Nephron (organoid): ENCODE results near the gene FBL.
A peak's percentile ranks its signal among the peaks of the same experiment; 100 is the strongest.

Source experiments
- H3K27ac Mint-ChIP-seq, 3 experiments: 2 replicates each; pipeline ENCODE4 v1.8.0; 2020; ENCODE audit warnings: mixed read lengths in 3 of 3, mild to moderate bottlenecking in 2 of 3, moderate library complexity in 1 of 3
- H3K27me3 Mint-ChIP-seq: 2 replicates; pipeline ENCODE4 v1.8.0; 2021; ENCODE audit warnings: low read depth, mild to moderate bottlenecking, moderate library complexity, mixed read lengths
- H3K36me3 Mint-ChIP-seq: 2 replicates; pipeline ENCODE4 v1.8.0; 2020; ENCODE audit warnings: low read depth, mixed read lengths
- H3K4me1 Mint-ChIP-seq: 2 replicates; pipeline ENCODE4 v1.8.0; 2020; ENCODE audit warnings: mixed read lengths
- H3K4me3 Mint-ChIP-seq, 3 experiments: 2 replicates each; pipeline ENCODE4 v1.8.0; 2020; ENCODE audit warnings: mild to moderate bottlenecking in 3 of 3, mixed read lengths in 3 of 3, moderate library complexity in 2 of 3
- H3K9me3 Mint-ChIP-seq: 2 replicates; pipeline ENCODE4 v1.8.0; 2020; ENCODE audit warnings: mixed read lengths
- TF ChIP-seq, protein P1 (sequence below), 3 experiments: fragments of 200-600 bp; sonication (generic); IDR thresholded peaks; one replicate each; pipeline ENCODE4 v1.5.0; 2021; ENCODE audit warnings: antibody characterized with exemption in 3 of 3; ENCODE audit not compliant: unreplicated experiment in 3 of 3

Gene FBL

DNA sequence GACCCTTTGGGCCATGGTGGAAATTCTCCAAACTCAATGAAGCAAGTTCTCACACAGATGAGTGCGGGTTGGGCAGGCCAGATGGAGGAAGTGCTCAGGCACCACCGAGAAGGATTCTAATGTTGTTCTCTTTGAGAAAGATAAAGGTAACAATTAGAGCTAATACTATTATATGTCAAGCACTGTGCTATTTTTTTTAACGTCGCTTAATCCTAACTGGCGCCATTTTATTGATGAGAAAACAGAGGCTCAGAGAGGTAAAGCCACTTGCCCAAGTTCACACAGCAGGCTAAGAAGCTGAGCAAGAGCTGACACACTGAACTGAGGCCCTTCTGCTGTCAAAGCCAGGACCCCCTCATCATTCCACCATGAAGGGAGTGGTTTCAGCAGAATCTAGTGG, 1.0 kb downstream of the FBL start:
- Mint-ChIP-seq H3K36me3 (no peaks in the 10 kb centered on the region), H3K4me1 (peaks cover 55% of the 10 kb centered on the region), H3K4me3 (peak overlapping the region; percentile 81 to 95 (median 88)), H3K27me3 (peaks cover 4% of the 10 kb centered on the region), H3K27ac (peak overlapping the region; percentile 5 to 88 (median 29)), H3K9me3 (no peaks in the 10 kb centered on the region)
- TF ChIP-seq, protein P1, sequence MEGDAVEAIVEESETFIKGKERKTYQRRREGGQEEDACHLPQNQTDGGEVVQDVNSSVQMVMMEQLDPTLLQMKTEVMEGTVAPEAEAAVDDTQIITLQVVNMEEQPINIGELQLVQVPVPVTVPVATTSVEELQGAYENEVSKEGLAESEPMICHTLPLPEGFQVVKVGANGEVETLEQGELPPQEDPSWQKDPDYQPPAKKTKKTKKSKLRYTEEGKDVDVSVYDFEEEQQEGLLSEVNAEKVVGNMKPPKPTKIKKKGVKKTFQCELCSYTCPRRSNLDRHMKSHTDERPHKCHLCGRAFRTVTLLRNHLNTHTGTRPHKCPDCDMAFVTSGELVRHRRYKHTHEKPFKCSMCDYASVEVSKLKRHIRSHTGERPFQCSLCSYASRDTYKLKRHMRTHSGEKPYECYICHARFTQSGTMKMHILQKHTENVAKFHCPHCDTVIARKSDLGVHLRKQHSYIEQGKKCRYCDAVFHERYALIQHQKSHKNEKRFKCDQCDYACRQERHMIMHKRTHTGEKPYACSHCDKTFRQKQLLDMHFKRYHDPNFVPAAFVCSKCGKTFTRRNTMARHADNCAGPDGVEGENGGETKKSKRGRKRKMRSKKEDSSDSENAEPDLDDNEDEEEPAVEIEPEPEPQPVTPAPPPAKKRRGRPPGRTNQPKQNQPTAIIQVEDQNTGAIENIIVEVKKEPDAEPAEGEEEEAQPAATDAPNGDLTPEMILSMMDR (IDR thresholded peaks at IDR 0.05; ENCODE audit: unreplicated experiment in 3 of 3), result no peak

DNA sequence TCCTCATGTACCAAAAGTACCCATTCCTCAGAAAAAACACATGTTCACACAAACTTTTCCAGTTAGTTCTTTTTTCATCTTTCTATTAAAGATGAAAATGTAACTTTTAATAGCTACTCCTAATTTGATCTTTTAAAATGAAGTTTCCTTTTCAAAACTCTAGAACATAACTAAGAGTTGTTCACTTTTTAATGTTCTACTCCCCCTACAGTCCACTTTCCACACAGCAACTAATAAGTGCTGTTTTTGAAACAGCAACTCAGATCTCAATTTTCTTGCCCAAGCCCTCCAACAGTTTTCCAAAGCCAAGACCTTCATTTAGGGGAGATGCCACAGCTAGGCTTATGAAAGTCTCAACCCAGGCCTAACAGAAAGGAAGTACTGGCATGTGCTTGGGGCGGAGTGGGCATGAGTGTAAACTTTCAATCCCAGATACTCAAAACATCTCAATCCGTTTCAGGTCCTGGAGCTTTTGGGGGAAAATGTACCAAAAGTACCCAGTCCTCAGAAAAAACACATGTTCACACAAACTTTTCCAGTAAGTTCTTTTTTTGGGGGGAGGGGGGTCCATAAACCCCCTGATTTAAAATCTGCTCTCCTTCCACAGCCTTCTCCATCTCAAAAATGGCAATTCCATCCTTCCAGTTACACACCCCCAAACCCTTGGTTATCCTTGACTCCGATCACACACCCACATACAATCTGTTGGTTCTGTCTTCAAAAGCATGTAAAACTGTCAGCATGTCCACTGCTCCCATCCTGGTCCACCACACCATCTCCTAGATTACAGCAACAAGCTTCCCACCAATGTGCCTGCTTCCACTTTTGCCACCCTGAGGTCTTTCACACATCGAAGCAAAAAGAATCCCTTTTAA, 2.0 kb downstream of the FBL start:
- TF ChIP-seq, protein P1 (IDR thresholded peaks at IDR 0.05; ENCODE audit: unreplicated experiment in 3 of 3), result peak; percentile 51 to 73 (median 58)
- H3K4me1 Mint-ChIP-seq, result peaks cover 65% of the 10 kb centered on the region
- H3K27ac Mint-ChIP-seq, result peak overlapping the region; percentile 29 to 88 (median 68)
- peaks cover 4% of the 10 kb centered on the region for H3K27me3 Mint-ChIP-seq
- no peaks in the 10 kb centered on the region for H3K9me3 Mint-ChIP-seq
- H3K36me3 Mint-ChIP-seq, result peaks cover 8% of the 10 kb centered on the region
- H3K4me3 Mint-ChIP-seq, result peak overlapping the region; percentile 81 to 95 (median 88)

DNA sequence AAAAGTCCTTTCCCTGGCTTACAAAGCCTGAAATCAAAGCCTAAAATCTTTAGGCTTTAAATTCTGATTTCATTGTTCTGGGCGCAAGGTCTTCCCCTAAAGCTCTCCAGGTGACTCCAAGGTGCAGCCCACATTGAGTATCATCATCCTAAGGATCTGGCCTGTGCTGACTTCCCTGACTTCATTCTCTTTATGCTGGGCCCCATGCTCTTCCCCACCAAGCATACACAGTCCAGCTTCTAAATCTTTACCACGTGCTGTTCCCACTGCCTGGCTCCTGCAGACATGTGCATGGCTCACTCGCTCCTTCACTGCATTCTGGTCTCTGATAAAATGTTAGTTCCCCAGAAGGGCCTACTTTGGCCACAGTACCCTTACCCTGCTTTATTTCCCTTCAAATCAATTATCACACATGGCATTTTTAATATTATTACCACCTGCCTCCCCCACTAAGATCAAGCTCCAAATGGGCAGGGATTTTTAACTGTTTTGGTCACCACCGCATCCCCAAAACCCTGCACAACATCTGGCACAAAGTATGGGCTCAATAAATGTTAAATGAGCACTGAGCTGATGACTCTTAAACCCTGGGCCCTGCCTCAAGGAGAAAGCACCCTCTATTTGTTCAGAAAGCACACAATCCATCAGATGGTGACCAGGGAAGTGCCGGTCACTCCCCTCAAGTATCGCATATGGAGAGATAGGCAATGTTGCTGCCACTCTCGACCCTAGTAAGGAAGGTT, 3.3 kb downstream of the FBL start:
- no peaks in the 10 kb centered on the region for H3K27me3 Mint-ChIP-seq
- peaks cover 66% of the 10 kb centered on the region for H3K4me1 Mint-ChIP-seq
- peaks cover 16% of the 10 kb centered on the region for H3K36me3 Mint-ChIP-seq
- H3K27ac Mint-ChIP-seq, result peak overlapping the region; percentile 17 to 73 (median 20)
- peak overlapping the region; percentile 6 to 14 (median 14) for H3K4me3 Mint-ChIP-seq
- TF ChIP-seq, protein P1 (IDR thresholded peaks at IDR 0.05; ENCODE audit: unreplicated experiment in 3 of 3), result no peak
- H3K9me3 Mint-ChIP-seq, result no peaks in the 10 kb centered on the region

DNA sequence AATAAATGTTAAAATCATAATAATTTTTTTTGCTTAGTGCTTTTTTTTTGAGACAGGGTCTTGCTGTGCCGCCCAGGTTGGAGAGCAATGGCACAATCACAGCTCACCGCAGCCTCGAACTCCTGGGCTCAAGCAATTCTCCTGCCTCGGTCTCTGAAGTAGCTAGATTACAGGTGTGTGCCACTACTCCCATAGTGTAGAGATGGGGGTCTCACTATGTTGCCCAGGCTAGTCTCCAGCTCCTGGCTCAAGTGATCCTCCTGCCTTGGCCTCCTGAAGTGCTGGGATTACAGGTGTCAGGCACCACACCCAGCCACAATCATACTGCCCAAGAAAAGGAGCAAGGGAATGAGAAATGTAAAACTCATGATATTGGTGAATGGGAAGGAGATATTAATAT, 5.1 kb downstream of the FBL start:
- TF ChIP-seq, protein P1 (IDR thresholded peaks at IDR 0.05; ENCODE audit: unreplicated experiment in 3 of 3), result no peak
- Mint-ChIP-seq H3K4me1 (peaks cover 55% of the 10 kb centered on the region), H3K9me3 (no peaks in the 10 kb centered on the region), H3K4me3 (peak overlapping the region in 1 of 3 experiments; percentile 7), H3K27ac (peak overlapping the region in 1 of 3 experiments; percentile 61), H3K27me3 (no peaks in the 10 kb centered on the region), H3K36me3 (peaks cover 35% of the 10 kb centered on the region)

DNA sequence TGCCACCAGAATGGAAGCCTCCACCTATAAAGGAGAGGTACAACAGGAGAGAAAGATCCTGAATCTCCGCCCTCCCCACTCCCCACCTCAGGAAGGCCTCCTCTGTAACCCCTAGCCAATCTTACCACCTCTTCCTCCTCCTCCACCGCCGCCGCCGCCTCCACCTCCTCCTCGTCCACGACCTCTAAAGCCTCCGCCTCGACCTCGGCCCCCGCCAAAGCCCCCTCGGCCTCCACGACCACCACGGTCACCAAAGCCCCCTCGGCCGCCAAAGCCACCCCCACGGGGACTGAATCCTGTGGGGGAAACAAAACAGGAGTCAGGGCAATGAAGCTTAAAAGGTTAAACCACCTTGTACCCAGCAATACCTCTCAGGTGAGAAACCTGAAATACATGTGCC, 5.7 kb downstream of the FBL start:
- H3K9me3 Mint-ChIP-seq, result no peaks in the 10 kb centered on the region
- peak overlapping the region in 1 of 3 experiments; percentile 71 for H3K27ac Mint-ChIP-seq
- TF ChIP-seq, protein P1 (IDR thresholded peaks at IDR 0.05; ENCODE audit: unreplicated experiment in 3 of 3), result no peak
- H3K36me3 Mint-ChIP-seq, result peaks cover 35% of the 10 kb centered on the region
- no peak overlapping the region for H3K4me3 Mint-ChIP-seq
- H3K27me3 Mint-ChIP-seq, result no peaks in the 10 kb centered on the region
- H3K4me1 Mint-ChIP-seq, result peaks cover 50% of the 10 kb centered on the region
